ENCODE results near the gene LRP2.
A peak's percentile ranks its signal among the peaks of the same experiment; 100 is the strongest.

- TF ChIP-seq, protein P1, sequence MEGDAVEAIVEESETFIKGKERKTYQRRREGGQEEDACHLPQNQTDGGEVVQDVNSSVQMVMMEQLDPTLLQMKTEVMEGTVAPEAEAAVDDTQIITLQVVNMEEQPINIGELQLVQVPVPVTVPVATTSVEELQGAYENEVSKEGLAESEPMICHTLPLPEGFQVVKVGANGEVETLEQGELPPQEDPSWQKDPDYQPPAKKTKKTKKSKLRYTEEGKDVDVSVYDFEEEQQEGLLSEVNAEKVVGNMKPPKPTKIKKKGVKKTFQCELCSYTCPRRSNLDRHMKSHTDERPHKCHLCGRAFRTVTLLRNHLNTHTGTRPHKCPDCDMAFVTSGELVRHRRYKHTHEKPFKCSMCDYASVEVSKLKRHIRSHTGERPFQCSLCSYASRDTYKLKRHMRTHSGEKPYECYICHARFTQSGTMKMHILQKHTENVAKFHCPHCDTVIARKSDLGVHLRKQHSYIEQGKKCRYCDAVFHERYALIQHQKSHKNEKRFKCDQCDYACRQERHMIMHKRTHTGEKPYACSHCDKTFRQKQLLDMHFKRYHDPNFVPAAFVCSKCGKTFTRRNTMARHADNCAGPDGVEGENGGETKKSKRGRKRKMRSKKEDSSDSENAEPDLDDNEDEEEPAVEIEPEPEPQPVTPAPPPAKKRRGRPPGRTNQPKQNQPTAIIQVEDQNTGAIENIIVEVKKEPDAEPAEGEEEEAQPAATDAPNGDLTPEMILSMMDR (conservative IDR thresholded peaks at IDR 0.05 in 1 of 2, IDR thresholded peaks at IDR 0.05 in 1 of 2; ENCODE audit: low read depth in 1 of 2, low read length in 2 of 2), result peak; percentile 65 to 82
- no peak for TF ChIP-seq EZH2 (IDR thresholded peaks at IDR 0.05; ENCODE audit: low read length, missing control alignments)
Measured at GRCh38 chr2:169131587-169132512, 230.5 kb downstream of the LRP2 start.
